T1000 (cell line): ENCODE measurements around the gene MEI4.
"Not testable (repeated sequence)": the region's sequence is repeated elsewhere in the genome, so short reads cannot be mapped to it uniquely, and the experiment has no call there.

Source experiments
- DNase-seq: peaks from one replicate; lab custom pipeline; 2025; ENCODE audit warnings: mixed read lengths; lab: John Stamatoyannopoulos, UW

The MEI4 gene

DNA sequence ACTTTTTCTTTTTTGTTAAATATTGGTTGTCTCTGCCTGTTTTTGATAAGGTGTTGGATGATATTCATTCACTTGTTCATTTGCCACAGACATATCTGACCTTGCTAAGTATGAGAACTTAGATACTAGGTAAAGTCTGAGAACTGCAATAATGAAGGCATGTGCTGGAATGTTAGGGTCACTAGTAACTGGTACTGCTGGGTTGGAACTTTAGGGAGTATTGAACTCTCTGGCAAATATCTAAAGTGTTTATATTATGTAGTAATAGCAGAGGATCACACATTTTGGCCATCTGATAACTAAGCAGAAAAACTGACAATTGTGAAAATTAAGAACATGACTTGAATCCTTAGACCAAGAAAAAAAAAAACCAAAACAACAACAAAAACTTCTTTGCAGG lies 162.7 kb downstream of the MEI4 start:
- DNase-seq, result no peak

DNA sequence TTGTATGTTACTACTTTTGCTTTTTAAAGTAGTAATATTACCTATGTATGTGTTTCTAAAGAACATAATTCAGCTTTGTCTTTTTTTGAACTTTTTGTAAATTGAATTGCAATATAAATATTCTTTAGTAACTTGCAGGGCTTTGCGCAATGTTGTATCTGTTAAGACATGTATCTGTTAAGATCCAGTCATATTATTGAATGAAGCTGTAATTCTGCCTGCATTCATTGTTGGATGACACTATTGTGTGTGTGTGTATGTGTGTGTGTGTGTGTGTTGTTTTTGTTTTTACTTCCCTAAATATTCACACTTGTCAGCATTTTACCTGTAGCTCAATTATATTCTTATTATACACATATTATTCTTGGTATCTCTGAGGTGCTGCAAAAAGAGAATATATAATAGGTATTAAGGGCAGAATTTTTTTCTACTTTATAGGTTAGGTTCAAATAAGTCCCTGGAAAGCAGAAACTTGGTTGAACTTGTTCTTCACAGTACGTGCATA lies 164.0 kb downstream of the MEI4 start:
- DNase-seq, result no peak

DNA sequence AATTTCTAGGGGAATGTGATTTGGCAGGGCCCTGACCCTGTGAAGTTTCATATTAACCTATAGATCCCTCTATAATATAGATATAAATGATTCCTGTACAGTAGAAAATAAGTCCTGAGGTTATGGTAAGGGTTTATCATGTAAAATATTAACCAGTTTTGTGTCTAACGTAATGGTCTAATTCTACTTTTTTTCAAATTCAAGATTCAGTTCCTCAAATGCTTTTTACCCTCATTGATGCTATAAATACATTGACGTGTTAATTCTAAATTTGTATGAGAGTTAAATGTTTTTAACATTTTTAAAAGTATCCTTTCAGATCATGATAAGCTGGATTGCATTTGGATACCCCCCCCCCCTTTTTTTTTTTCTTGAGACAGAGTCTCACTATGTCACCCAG lies 169.4 kb downstream of the MEI4 start:
- DNase-seq, result no peak

DNA sequence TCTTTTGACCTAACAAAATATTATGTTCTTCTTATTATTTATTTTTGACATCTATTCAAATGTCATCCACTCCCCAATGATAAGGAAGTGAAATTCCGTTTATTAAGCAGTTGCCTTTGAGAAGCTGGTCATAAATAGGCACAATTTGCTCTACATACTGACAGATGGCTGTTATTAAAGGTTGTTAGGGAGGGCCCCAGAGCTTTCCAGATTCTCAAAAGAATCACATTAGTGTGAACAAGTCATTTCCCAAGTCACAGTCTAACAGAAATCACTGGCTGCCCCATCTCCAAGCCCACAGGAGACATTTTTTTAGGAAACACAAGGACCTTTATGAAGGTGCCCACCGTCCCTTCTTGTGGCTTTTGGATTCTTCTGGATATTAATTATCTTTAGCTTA lies 172.4 kb downstream of the MEI4 start:
- no peak for DNase-seq

DNA sequence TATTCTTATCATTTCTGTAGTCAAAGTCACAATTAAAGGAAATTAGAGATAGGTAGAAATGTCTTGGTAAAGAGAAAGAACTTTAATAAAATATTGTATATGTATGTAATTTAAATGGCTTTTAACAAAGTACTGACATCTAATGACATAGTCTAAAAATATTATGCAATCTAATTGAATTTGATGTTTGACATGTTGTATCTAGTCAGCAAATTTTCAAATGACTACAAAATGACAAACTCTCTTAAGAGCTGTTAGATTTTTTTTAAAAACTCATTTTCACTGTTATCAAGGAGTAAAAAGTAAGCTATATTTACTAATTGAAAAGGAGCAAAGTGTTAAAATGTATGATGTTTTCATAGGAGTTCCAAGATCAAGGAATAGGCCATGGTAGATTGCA lies 176.9 kb downstream of the MEI4 start:
- no peak for DNase-seq

DNA sequence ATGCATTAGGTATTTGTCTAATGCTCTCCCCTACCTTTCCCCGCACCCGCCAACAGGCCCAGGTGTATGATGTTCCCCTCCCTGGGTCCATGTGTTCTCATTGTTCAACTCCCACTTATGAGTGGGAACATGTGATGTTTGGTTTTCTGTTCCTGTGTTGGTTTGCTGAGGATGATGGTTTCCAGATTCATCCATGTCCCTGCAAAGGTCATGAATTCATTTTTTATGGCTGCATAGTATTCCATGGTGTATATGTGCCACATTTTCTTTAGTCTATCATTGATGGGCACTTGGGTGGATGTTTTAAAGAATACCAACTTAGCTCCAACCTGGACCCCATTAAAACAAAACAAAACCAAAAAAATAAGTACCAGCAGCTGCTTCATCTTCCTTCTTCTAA lies 180.9 kb downstream of the MEI4 start:
- not testable (repeated sequence) for DNase-seq

DNA sequence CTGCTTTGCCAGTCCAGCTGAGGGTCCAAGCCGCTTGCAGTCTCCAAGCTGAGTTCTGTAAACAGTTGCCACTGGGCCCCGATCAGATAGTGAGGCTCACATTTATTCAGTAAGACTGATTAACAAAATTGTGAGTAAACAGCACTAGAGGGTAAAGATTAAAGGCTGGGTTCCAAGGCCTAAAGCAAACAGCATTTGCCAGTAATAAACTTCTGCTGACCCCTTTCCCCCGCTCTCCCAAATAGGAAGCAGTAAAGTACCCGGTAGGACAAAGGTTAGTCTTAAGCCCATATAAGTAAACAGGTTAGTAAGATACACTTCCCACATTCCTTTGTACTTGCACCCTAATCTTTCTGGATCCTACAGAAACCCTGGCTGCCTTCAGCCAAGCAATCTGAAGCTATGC lies 181.8 kb downstream of the MEI4 start:
- DNase-seq, result no peak

DNA sequence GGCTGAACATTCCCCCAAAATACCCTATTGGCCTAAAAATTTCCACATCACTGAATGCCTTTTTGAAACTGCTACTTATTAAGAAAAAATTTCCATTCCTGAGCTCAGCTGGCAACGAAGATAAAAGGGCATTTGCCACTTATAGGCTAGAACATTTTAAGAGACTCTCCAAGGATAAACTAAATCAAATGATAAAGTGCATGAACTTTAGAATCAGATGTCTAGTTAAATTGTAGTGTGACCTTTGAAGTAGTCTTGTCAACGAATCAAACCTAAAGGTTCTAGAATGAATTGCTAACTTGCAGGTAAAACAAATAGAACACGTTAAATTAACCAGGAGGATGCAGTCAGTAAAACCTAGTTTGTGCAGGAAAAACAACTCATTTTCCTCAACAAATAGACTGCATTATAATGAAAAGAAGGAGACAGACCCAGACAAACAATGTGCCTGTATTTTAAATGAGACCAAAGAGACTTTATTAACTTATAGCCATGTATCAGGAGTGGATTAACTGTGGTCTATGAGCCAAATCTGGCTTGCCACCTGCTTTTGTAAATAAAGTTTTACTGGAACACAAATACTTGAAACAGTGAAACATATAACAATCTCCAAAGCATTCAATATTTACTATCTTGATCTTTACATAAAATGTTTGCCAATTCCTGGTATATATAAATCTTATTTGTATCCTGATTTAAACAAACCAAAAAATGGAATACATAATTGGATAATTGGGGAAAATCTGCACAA lies 184.4 kb downstream of the MEI4 start:
- DNase-seq, result no peak

DNA sequence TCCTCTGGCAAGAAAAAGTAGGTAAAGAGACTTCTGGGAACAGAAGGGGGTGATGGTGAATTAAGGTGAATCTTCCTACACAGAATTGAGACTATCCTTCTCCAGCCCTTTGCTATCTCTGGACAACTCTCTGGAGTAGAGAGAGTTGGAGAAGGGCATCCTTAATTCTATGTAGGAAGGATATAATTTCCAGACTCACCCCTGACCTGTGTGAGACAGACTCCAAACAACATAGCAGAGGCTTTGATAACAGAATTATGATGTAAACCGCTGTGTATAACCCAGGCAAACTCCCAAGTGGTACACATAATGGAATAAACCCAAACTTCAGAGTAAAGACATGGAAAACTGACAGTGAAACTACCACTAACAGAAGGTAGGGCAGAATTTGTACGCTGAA lies 186.5 kb downstream of the MEI4 start:
- DNase-seq, result no peak

DNA sequence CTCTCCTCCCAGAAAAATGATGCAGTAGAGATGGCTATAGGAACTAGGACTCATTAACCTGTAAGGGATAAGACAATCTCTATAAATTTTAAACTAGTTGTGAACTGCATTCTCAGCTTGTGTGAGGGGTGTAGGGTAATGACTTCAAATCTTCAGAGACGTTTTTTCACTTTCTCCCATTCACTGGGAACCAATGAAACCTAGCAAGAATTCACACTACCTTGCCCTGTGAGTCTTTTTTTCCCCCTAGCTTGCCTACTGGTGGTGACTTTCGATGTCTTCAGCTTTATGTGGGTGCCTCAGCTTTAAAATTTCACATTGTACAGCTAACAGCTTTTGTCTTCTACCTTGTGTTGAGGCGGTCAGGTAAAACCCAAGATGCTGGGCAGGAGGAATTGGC lies 192.0 kb downstream of the MEI4 start:
- DNase-seq, result no peak

DNA sequence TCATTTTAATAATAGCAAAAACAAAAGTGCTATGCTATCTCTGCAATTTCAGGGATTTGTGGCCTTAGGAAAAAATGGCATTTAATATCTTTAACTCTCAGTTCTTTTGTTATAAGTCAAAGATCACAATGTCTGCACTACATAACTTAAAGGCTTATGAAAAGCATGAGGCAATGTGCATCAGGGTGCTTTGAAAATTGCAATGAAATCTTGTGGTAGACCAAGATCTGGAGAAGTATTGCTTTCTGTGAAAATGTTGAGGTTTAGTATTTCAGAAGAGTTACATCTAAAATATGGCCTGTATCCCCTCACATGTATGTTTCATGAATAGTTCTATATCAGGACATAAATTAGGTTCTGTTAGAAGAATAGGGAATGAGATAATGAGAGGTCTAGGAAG lies 200.6 kb downstream of the MEI4 start:
- DNase-seq, result no peak

DNA sequence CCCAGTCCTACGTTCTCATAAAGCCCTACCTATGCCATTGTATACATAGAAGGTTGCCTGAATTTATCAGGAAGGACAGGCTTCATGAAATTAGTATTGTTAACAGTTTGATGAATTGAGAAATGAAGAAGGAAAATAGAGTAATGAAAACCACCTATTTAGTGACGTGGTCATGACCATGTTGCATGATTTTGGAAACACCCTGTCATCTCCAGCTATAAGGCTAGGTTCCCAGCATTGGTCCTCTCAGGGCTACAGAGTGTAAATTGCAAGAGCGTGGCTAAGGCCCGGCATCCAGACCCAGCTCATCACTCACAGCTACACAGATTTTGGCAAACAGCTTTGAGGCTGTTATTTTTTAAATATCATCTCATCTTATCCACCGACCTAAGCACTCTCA lies 203.6 kb downstream of the MEI4 start:
- no peak for DNase-seq

DNA sequence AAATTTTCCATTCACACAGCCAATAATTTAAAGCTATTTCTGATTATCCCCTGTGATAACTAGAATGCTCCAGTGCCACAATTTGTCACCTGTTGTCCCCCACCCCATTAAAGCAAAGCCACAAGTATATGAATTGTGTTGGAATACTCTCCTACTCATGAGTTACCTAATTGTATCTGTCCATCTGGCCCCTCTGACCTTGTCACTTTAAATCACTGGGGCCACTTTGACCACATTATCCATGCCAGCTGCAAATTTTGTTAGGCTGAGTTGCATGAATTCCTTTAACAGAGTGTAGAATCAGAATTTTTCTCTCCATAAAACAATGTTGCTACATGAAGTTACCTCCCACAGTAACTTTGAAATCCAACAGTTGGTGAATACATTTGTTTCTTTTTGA lies 204.6 kb downstream of the MEI4 start:
- DNase-seq, result no peak

DNA sequence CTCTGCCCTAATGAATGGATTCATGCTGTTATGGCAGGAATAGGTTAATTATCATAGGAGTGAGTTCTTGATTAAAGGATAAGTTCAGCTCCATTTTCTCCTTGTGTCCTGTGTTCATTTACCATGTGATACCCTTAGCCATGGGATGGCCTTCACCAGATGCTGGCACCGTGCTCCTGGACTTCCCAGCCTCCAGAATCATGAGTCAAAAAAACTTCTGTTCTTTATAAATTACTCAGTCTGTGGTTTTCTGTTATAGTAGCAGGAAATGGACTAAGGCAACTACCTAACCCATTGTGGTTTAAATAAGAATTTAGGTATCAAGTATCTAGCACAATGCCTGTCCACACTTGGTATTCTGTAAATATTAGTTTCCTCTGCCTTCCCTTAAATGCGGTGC lies 223.5 kb downstream of the MEI4 start:
- DNase-seq, result no peak

DNA sequence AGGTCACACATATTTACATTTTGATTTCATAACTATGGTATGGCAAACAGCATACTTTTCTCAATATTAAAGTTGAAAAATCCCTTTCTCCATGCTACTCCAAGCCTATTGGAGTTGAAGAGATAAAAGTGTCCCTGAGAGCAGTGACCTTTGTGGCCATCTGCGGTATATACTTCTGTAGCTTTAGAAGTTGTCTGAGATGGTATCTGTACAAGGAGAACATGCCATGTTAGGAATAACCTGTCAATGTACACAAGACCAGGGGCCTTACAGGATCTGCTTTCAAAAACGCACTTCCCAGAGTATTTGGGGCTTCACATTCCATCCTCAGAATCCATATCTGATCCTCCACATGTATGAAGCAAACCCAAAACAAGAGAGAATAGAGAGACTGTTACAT lies 226.7 kb downstream of the MEI4 start:
- DNase-seq, result no peak

DNA sequence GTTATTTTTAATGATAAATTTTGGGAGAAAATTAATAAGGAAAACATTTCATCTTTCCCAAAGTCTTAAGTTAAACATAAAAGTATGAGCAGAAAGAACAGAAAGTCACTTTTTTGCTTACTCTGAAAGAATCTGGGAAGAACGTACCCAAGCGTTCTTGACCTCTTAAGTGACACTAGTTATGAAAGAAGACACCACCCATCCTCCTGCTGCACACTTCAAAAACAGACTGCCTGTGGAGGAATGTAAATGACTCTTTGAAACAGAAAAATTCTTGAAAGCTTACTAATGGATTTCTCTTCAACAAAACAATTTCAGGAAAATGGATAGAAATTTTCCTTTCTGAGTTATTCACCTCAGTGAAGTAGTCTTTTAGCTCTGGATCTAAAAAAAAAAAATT lies 227.7 kb downstream of the MEI4 start:
- DNase-seq, result no peak

DNA sequence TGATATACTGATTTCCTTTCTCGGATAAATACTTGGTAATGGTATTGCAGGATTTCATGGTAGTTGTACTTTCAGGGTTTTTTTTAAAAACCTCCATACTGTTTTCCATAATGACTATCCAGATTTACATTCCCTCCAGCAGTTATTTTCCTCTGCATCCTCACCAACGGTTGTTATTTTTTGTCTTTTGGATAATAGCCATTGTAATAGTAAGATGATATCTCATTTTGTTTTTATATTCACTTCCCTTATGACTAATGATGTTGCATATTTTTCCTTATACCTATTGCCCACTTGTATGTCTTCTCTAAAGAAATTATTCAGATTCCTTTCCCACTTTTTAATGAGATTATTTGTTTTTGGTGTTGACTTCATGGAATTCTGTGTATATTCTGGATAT lies 231.0 kb downstream of the MEI4 start:
- no peak for DNase-seq

DNA sequence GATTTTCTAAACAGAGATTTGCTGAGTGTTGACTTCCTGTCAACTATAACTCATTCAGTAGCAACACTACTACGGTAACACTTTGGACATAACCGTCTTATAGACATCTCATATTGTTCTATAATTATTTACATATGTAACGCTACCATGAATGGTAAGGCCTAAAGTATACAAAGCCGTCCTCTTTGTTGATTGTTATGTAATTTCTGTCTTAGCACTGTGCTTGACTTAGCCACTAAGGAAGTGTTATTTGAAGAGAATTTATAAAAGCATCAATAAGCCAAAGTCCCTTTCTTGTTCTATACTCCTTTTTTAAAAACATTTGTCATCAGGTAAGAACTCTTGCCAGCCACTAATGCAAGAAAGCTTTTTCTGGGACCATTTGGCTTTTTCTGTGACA lies 240.6 kb downstream of the MEI4 start:
- DNase-seq, result no peak

DNA sequence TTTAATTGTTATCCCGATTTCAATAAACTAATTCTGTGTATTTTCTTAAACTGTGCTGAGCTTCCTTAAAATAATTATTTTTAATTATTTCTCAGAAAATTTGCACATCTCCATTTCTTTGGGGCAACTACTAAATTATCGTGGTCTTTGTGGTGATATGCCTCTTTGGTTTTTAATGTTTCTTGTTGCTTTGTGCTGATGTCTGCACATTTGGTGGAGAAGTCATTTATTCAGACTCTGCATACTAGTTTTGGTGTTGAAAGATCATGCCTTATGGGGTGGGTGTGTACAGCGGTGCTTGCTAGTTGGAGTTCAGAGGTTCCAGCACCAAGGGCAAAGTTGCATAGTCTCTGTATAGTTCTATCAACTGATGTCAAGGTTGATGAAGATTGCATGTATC lies 253.2 kb downstream of the MEI4 start:
- no peak for DNase-seq

DNA sequence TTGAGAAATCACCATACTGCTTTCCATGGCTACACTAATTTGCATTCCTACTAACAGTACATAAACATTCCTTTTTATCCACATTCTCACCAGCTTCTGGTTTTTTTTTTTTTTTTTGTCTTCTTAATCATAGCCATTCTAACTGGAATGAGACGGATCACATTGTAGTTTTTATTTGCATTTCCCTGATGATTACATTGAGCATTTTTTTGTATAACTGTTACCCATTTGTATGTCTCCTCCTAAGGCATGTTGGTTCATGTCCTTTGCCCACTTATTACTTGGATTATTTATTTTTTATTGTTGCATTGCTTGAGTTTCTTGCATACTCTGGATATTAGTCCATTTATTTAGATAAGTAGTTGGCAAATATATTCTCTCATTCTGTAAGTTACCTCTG lies 258.0 kb downstream of the MEI4 start:
- DNase-seq, result no peak

DNA sequence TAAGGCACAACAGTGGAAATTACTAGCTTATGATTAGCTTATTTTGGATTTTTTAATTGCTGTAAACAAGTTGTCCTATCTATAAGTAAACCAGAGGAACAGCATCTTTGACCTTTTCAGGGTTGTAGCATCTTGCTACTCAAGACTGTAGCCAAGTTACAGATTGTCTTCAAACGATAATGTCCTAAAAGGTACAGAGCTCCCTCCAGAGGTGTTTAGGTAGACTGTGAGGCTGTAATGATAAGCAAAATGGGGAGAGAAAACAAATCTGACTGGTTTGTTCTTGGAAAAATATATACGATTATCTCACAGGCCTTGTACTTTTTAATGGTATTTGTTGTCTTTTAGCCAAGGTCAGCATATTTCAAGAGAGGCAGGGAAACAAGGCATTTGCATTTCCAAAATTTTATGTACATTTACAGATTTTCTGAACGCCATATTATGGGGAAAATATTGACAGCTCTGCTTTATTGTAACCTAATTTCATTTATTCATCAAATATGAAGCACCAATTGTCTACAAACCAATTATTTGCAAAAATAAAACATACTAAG lies 273.4 kb downstream of the MEI4 start:
- no peak for DNase-seq

DNA sequence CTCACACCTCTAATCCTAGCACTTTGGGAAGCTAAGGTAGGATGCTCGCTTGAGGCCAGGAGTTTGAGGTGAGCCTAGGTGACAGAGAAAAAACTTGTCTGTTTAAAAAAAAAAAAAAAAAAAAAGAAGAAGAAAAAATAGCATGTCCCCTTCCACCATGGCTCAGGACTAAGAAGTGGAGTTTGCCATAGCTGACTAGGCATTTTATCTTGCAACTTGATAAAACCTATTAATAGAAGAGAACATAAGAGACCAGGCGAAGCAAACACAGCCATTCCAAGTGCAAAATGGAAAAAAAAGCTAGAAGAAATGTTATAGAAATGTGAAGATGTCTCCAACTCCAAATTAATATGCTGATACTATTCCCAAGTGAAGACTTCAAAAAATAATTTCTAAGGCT lies 277.5 kb downstream of the MEI4 start:
- DNase-seq, result no peak

DNA sequence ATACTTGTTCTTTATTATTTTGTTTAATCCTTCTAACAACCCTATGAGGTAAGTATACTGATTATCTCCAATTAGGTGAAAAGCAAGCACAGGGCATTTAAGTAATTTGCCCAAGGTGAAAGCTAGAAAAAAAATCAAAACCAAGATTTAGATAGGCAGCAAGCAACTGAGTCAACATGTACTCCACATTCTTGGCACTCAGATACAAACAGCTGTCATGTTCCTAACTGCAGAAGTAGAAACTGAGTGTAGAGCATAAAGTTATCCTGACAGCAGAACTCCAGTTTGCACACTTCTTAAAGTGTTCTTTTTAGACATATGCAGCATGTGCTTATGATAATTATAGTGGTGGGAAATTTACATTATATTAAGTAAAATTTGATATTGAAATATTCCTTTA lies 278.1 kb downstream of the MEI4 start:
- DNase-seq, result no peak

DNA sequence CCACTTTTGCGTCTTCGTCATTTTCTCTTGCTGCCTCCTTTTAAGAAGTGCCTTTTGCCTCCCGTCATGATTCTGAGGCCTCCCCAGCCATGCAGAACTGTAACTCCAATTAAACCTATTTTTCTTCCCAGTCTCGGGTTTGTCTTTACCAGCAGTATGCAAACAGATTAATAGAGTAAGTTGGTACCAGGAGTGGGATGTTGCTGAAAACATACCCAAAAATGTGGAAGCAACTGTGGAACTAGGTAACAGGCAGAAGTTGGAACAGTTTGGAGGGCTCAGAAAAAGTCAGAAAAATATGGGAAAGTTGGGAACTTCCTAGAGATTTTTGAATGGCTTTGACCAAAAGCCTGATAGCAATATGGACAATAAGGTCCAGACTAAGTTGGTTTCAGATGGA lies 309.2 kb downstream of the MEI4 start:
- DNase-seq, result no peak
